HG03354 (cell line): ENCODE results near the gene RPLP2.

ENCODE experiments used
- ATAC-seq: cut with Tn5 transposase; IDR thresholded peaks from one replicate; pipeline ENCODE4 v1.9.1; 2021; ENCODE audit warnings: mild to moderate bottlenecking; ENCODE audit not compliant: unreplicated experiment, poor library complexity, severe bottlenecking

Gene RPLP2

DNA sequence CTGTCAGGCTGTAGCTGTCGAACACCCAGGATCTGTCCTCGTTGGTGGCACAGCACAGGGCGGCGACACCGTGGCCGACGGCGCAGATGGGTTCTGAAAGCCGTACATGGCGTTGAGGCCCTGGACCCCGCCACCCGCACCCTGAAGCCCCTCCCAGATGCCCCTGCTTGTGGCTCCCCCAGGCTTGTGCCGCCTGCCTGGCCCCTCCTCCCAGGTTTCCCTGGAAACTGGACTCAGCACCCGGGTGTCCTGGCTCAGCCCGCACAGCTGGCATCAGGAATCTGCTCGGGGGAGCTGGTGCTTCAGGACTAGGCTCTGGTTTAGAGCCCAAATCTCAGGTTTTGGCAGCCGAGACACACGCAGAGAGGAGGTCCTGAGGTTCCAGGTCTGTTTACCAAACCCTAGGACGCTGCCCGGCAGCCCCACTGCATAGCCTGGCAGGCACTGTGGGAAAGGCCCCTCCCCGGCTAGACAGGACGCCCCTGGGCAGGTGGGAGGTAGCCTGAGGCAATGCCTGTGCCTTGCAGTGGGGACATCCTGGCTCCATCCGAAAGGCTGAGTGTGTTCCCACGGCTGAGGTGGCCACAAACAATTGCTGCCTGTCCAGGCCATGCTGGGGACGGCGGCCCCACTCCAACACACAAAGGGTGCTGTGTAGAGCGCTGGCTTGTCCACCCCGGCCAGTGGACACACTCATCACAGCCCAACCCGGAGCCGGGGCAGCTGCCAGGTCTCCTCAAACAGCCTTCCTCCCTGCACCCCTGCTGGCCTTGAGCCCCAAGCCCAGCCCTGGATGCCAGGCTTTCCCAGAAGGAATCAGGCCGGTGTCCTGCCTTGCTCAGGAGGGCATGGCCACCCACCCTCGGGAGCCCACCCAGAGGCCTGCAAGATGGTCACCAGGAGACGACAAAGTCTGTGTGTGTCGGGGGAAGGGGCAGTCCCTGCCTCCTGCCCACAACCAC lies 37.1 kb upstream of the RPLP2 start:
- no peak for ATAC-seq

DNA sequence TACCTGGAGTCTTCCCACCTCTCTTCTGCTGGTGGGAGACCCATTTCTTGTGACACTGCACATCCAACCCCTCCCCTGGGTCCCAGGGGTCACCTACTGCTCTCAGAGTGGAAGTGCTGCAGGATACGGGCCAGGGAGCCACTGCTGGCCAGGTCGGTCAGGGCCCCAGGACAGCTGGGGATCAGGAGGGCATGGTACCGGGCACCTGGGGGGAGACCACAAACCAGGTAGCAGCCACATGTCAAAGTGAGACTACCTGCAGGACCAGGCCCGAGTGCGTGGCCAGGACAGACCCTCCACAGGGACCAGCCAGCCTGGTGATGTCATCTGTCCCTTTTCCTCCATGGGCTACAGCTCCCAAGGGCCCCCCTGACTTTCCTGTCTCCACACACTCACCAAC lies 36.3 kb upstream of the RPLP2 start:
- ATAC-seq = no peak

DNA sequence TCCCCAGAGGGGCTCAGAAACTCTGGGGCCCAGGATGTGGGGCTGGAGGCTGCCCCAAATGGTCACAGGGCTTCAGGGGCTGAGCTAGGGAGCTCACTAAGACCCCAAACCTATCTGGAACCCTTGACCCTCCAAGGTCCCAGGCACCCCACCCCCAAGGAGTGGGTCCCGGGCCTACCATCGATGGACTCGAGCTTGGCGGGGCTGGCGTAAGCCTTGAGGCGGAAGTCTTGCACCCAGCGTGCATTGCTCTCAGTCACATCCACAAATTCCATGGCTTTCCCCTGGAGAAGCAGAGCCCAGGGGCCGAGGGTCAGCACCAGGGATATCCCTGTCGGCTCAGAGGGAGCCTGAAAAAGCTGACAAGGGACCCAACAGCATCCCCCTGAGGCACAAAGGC lies 35.9 kb upstream of the RPLP2 start:
- no peak for ATAC-seq

DNA sequence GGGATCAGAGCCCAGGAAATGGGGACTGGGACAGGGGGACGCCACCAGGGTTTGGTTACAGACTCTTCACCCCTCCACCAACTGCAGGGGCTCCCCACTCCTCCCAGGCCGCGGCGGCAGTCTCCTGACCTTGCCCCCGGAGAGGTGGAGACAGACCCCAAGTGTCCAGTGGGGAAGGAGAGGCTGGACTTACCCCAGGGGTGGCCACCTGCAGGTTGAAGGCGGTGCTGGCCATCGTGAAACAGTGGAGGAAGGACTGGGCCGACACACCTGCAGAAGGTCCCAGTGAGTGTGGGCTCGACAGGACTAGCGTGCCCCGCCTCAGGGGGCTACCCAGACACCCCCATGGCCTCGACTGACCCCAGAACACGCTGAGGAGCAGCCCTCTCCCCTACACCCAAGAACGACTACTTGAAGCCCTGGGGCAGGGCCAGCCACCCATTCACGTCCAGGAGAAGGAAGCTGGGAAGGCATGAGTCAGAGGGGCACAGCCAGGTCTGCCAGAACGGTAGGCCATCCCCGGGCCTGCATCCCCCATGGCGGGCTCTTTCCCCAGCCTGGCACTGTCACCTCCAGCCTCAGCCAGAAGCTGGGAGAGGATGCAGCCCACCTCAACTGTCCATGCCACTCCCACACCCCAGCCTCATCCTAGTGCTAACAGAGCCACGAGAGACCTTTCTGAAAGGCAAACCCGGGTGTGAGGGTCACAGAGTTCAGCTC lies 34.7 kb upstream of the RPLP2 start:
- no peak for ATAC-seq

DNA sequence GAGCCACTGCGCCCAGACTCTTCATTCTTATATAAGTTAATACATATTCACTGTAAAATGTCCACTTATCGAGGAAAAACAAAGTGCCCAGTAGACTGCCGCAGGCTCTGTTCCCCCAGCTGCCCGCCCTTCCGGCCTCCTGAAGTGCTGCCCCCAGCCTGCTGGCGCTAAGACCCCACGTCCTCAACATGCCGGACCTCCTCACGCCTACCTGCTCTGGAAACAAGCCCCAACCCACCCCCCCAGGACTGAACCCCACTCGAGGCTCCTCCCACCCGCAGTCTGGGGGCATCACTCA lies 33.6 kb upstream of the RPLP2 start:
- no peak for ATAC-seq

DNA sequence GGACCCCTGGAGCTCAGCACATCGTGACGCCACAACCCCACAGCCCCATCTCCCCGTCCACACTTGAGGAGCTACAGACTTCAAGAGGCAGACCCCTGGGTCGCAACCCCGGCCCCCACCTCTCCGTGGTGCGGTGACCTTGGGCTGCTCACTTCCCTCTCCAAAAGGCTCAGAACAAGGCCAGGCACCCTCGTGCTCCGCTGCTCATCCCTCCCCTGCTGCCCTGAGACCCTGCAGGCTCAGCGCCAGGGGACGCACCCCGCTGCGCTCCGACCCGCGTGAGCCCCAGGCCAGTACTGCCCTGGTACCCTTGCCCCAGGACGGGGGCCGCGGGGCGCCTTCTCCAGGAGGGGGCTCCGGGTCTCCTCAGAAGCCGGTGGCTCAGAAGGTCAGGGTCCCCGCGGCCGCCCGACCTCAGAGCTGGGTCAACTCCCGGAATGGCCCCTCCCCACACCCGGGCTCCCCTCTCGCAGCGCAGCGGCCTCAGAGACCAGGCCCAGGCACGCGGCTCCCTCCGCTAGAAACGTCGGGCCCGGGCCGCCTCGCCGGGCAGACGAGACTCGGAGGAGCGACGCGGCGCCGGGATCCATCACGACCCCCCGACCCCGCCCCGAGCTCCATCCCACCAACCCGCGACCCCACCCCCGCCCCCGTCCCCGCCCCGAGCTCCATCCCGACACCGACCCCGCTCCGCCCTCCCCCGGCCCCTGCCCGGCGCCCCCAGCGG lies 33.0 kb upstream of the RPLP2 start:
- ATAC-seq = peak; percentile 40

DNA sequence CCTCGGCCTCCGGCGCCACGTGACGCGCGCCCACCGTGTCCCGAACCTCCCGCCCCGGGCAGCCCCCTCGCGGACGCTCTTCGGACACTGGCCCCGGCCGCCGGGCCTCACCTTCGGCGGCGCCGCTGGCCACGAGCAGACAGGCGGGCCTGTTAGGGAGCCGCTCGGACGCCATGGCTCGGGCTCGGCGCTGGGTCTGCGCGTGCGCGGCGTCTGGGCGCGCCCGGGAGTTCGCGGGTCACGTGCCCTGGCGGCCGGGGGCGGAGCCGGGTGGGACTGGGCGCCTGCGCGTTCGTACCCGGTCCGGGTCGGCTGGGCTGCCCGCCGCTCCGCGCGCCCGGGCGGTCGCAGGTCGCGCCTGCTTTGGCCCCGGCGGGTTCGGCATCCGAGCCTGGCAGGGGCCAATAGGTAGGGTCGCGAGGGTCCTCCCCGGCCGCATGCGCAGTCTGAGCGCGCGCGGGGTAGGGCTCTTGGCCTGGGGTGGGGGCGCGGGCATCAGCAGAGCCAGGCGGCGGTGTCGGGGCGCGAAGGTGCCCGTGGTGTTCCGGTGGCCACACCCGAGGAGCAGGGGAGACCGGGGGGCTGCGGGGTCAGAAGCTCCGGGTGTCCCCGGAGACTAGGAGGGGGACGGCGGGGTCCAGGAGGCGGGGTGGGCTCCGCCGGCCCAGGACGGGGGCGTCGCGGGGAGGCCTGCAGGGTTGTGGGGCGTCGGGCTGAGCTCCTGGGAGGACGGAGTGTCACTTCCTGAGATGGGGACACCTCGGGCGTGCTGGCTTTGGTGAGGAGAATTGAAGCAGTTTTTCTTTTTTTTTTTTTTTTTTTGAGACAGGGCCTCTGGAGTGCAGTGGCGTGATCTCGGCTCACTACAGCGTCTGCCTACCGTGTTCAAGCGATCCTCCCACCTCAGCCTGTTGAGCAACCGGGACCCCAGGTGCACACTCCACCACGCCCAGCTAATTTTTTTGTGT lies 32.2 kb upstream of the RPLP2 start, which contains the start of gene GATD1:
GATD1 (minus strand) TSS at position 200 of the 968 bp plus-strand sequence; CDS start at position 175, 25 bp downstream.
- ATAC-seq = peak; percentile 84

DNA sequence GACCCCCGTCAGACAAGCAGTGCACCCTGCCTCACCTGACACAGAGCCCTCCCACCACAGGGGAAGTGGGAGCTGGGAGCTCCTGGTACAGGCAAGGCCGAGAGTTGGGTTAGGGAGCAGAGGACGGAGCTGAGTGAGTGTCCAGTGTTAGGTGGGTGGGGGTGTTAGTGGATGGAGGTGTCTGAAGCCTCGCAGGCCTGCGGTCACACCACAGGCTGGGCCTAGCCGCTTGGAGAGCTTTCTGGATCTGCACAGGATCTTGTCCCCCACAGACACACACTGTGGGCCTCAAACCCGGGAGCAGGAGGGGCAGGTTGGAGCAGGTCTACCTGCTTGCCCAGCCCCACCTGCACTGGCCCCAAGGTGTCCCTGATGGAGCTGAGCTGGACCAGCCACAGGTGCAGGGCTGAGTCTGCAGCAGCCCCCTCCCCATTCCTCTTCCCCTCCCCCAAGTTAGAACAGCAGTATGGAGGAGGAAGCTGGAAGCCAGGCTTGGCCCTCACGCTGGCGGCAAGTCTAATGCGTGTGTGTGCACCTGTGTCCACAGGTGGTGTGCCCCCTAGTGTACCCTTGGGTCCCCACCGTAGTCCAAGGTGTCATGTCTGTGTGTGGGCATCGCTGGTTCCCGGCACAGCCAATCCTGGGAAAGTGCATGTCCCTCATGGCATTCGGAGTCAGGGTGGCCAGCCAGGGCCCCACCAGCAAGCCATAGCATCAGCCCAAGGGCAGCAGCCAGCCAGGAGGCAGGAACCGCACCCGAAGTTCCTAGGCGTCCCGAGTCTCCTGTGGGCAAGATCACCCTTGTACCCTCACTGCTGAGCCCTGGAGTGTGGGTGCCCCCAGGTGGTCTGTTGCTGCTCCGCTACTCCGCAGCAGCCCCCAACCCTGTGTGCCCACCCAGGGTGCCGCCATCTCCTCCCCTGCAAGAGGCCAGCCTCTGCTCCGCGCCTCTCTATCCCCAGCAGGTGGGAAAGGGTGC lies 30.5 kb upstream of the RPLP2 start:
- ATAC-seq = no peak

DNA sequence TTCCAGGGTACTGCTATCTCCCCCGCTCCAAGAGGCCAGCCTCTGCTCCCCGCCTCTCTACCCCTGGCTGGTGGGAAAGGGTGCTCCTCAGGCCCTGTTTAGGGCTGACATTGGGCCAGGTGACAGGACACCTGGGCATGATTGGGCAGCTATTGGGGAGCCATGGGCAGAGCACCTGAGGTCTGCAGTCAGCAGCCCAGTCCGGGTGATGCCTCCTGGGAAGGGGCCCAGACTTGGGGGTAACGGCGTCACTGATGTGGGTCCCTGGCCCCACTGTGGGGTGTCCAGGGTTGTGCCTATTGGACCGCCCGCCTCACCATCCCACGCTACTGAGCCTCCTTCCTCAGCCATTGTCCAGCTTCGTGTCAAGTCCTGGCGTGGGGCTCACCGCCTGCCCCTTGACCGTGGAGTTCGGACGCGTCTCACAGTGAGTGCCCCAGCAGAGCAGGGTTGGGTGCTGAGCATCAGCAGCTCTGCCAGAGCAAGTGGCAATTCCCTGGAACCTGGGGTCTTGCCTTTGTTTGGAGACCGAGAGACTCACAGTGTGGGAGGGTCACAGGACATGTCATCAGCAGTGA lies 29.7 kb upstream of the RPLP2 start:
- no peak for ATAC-seq

DNA sequence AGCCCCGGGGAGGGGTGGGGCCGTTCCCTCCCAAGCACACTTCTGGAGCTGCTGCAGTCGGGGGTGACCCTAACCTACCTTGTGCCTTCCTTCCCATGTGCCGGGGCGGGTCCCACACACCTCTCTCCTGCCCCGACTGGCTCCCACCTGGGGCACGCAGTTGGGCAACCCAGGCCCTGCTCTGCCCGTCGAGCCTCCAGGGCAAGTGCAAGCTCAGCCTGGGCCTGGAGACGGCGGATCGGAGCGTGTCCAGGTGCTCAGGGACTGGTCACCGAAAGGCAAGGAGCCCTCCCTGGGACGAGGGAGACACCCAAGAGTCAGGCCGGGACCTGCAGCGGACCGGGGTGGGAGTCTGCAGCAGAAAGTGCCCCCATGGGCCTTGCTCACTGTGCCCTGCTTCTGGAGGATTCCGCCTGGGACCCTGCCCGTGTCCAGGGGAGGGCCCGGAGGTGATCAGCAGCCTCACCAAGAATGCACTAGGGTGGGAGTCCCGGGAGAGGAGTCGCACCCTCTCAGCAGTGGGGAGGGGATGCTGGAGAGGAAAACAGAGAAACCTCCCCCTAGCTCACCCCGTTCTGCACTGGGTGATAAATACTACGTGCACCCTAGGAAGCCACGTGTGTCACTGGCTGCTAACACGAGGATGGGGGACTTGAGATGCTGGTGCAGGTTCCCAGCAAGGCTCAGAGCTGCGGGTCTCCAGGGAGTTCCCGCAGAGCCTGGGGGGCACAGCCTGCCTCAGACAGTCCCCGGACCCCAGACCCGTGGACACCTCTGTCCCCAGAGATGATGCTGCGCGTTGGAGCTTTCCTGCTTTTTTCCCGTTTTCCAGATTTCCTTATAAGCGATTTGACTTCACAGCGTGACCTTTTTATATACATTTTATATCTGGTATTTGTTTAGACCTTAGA lies 27.2 kb upstream of the RPLP2 start:
- ATAC-seq = no peak

DNA sequence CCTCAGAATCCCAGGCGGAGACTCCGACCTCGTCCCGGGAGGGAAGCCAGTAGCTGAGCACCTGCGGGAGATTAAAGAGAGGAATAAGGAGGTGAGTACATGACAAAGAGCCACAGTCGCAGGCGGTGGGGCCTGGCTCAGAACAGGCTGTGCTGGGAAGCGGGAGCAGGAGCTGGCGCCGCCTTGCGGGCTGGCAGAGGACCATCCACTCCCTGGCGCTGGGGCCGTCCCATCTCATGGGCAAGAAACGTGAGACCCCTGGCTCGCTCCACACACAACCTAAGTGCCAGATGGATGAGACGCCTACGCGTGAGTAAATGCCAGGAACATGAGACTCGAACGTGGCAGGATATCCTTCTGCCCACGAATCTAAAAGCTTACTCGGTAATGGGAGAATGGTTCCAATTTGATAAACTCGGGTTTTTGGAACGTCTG lies 26.2 kb upstream of the RPLP2 start:
- no peak for ATAC-seq

DNA sequence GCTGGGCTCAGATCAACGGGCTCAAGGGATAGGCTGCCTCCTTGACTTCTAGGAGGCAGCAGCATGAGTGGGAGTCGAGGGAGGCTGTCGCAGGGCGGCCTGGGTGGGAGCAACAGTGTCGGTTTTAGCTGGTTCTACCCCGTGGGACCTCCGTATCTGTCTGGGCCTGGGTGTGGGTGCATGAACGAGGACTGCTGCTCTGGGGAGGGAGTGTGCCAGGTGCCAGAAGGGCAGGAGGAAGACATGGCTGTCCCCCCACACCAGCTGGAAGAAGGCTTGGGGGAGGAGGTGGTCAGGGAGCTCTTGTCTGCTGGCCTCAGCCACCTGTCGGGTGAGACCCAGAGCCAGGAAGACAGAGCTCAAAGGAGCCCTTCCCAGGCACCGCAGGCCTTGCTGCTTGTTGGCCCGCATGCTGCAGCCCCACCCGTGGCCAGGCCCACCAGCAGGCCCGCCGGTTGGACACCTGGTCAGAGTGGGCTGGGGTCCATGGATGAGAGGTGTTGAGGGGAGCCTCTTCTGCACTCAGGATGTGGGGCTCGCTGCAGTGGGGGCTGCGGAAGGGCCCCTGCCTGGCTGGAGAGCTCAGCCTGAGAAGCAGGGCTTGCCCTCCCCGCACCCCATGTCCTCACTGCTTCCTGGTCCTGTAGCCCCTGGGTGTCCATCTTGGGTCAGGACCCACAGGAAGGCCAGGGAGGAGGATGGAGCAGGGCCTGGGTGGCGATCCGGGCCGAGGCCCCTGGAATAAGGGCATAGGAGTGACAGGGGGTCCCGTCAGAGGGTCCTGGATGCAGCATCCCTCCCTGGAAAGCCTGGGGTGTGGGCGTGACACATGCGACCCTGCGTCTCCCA lies 23.3 kb upstream of the RPLP2 start:
- ATAC-seq = no peak

DNA sequence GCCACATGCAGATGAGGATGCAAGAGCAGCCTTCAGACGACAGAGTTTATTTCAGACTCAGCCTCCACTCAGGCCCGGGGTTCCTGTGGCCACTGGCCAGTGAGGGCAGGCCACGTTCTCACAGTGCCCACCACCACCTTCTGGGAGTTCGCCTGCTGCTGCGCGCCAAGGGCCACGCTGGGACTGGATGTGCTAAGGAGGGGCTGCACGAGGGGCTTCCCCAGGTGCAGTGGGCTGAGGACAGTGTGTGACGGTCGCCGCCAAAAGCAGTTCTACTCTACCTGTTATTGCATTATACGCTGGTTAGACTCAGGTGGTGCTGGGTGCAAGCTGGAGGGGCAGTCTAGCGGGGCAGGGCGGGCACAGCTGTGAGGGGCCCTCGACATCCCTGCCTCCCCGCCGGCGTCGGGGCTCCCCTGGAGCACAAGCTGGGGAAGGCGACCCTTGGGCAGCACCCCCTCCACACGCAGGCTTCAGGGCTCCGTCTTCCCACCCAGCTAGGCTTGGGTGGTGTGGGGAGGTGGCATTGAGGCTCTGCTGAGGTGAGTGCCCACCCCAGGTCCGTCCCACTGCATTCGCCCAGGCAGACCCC lies 22.6 kb upstream of the RPLP2 start:
- ATAC-seq = no peak

DNA sequence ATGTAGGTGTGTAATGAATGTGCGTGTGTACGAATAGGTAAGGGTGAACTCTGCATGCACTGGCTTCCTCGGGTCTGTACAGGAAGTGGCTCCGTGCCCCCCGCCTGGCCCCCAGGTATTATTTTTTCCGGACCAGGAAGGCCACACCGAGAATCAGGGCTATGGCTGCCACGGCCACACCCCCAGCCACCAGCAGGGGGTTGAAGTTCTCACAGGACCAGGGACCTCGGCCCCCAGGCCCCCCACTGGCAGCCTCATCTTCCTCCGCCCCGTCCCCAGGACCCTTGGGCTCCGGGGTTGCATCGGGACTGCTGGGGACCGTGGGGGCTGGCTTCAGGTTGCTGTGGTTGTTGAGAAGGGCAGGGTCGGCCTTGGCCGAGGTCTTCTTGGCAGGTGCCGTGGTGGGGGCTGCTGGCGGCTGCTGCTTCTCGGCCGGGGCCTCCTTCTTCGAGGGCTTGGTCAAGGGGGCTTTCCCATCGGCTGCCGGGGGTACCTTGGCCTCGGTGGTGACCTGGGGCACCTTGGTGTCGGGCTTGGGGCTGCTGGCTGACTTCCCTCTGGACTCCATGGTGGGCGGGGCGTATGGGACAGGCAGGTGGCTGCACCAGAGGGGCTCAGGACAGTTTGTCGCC lies 21.6 kb upstream of the RPLP2 start:
- no peak for ATAC-seq
